IMR-90 (cell line): Measurements from ENCODE around the gene NR6A1.

ENCODE experiments used
- NFE2L2 ChIP-seq: fragments of 150-350 bp; IDR thresholded peaks from 2 replicates; pipeline ENCODE4 v1.6.1; 2016; ENCODE audit warnings: low read depth, mild to moderate bottlenecking, low read length
- TF ChIP-seq, protein P1 (sequence below): conservative IDR thresholded peaks from 2 replicates; pipeline ENCODE4 v1.5.1; 2012; ENCODE audit warnings: mild to moderate bottlenecking, low read depth, low read length, improper control_type of control experiment

DNA sequence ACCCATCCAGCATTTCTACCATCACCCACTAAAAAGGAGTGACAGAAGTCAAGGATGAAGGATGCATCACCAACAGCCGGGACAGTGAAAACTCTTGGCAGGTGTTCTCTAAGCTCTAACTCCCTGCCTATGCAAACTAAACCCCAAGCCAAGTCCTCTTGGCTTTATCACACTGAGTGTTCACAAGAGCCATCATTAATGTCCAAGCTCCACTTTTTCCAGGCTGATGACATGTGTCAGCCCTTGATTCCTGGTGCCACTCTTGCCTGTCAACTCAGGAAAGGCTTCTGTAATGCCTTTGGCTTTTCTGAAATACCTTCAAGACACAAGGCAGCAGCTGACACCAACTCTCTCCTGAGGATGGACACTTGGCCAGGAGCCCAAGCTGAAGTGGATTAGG lies 86.9 kb downstream of the NR6A1 start:
- TF ChIP-seq, protein P1, sequence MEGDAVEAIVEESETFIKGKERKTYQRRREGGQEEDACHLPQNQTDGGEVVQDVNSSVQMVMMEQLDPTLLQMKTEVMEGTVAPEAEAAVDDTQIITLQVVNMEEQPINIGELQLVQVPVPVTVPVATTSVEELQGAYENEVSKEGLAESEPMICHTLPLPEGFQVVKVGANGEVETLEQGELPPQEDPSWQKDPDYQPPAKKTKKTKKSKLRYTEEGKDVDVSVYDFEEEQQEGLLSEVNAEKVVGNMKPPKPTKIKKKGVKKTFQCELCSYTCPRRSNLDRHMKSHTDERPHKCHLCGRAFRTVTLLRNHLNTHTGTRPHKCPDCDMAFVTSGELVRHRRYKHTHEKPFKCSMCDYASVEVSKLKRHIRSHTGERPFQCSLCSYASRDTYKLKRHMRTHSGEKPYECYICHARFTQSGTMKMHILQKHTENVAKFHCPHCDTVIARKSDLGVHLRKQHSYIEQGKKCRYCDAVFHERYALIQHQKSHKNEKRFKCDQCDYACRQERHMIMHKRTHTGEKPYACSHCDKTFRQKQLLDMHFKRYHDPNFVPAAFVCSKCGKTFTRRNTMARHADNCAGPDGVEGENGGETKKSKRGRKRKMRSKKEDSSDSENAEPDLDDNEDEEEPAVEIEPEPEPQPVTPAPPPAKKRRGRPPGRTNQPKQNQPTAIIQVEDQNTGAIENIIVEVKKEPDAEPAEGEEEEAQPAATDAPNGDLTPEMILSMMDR, result no peak
- TF ChIP-seq NFE2L2, result no peak
